ENCODE data around the gene FN1.

DNA sequence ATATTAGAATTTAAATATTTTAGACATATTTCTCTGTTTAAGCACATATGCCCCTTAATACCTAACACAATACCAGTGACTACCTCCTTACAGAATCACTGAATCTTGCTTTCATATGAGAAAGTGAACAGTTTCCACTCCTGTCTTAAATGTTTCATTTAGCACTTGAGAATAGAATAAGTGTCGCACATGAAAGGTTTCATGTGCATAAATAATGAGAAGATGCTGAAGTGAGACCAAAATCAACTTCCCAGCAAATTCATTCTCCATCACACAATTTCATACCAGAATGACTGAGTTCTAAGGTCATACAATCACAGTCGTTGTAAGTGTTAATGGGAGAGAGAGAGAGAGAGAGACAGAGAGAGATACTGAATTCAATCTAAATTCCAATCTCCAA is 72.8 kb downstream of the FN1 start:
- TF ChIP-seq, protein P1, sequence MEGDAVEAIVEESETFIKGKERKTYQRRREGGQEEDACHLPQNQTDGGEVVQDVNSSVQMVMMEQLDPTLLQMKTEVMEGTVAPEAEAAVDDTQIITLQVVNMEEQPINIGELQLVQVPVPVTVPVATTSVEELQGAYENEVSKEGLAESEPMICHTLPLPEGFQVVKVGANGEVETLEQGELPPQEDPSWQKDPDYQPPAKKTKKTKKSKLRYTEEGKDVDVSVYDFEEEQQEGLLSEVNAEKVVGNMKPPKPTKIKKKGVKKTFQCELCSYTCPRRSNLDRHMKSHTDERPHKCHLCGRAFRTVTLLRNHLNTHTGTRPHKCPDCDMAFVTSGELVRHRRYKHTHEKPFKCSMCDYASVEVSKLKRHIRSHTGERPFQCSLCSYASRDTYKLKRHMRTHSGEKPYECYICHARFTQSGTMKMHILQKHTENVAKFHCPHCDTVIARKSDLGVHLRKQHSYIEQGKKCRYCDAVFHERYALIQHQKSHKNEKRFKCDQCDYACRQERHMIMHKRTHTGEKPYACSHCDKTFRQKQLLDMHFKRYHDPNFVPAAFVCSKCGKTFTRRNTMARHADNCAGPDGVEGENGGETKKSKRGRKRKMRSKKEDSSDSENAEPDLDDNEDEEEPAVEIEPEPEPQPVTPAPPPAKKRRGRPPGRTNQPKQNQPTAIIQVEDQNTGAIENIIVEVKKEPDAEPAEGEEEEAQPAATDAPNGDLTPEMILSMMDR (conservative IDR thresholded peaks at IDR 0.05): no peak
- TF ChIP-seq EZH2 (IDR thresholded peaks at IDR 0.05; ENCODE audit: low read depth): no peak

All from PC-9 (cell line).